ENCODE data around the gene COLEC12. TPM values are rescaled to one million over a fixed set of nuclear protein-coding genes. Genes with fewer than 3 reads are reported as not detected.

The COLEC12 gene
- total RNA-seq, 1 donor from 2014 or later = 11.6 TPM

DNA sequence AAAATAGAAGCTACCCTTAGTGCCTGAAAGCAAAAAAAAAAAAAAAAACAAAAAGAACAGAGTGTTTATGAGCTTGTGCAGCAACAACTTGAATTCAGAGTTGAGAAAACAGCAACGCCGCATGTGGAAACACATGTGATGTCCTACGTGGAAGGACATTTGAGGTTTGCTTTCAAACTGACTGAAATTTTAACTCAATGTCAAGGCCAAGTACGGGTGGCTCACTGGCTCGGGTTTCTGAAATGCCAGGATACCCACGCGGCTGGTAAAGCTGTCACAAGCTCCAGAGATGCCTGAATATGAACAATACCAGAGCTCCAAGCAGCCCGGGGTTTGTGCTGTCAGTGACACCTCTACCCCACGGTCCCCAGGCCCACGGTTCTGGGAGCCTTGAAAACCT lies 160.5 kb downstream of the COLEC12 start:
- Mint-ChIP-seq H3K4me1 (ENCODE audit: low read depth, unreplicated experiment) (peaks cover 4% of the 10 kb centered on the region), H3K27me3 (ENCODE audit: low read depth, unreplicated experiment) (peaks cover 20% of the 10 kb centered on the region), H3K27ac (ENCODE audit: unreplicated experiment) (no peak overlapping the region), H3K9me3 (ENCODE audit: unreplicated experiment) (peaks cover 9% of the 10 kb centered on the region), H3K4me3 (ENCODE audit: unreplicated experiment) (no peak overlapping the region), H3K36me3 (ENCODE audit: low read depth, unreplicated experiment) (peaks cover 3% of the 10 kb centered on the region)
- H4K20me1 ChIP-seq (ENCODE audit: insufficient read depth, low read length) = no peaks in the 10 kb centered on the region
- H3K79me2 ChIP-seq (ENCODE audit: insufficient read depth, low read length) = no peaks in the 10 kb centered on the region
- no peaks in the 10 kb centered on the region for H3K9me3 ChIP-seq (ENCODE audit: insufficient read depth, low read depth, low read length)
- DNase-seq (ENCODE audit: low read depth) = no peak
- no peaks in the 10 kb centered on the region for H3K36me3 ChIP-seq (ENCODE audit: insufficient read depth, low read length)
- H2AFZ ChIP-seq (ENCODE audit: low read depth, low read length) = no peak overlapping the region
- H3K27me3 ChIP-seq (ENCODE audit: insufficient read depth, low read length) = no peaks in the 10 kb centered on the region
- no peak overlapping the region for H3K9ac ChIP-seq (ENCODE audit: low read length)
- TF ChIP-seq CTCF (IDR thresholded peaks at IDR 0.05; ENCODE audit: insufficient read depth, low read depth, low read length) (no peak), EZH2 (IDR thresholded peaks at IDR 0.05; ENCODE audit: insufficient read depth, low read length) (no peak)
- FAIRE-seq = no peak
- H3K27ac ChIP-seq (ENCODE audit: low read depth, low read length) = no peak overlapping the region
- H3K4me1 ChIP-seq (ENCODE audit: insufficient read depth, low read length) = no peaks in the 10 kb centered on the region
- no peak overlapping the region for H3K4me3 ChIP-seq (ENCODE audit: insufficient read depth, low read depth, low read length)
- no peak overlapping the region for H3K4me2 ChIP-seq (ENCODE audit: low read length)

DNA sequence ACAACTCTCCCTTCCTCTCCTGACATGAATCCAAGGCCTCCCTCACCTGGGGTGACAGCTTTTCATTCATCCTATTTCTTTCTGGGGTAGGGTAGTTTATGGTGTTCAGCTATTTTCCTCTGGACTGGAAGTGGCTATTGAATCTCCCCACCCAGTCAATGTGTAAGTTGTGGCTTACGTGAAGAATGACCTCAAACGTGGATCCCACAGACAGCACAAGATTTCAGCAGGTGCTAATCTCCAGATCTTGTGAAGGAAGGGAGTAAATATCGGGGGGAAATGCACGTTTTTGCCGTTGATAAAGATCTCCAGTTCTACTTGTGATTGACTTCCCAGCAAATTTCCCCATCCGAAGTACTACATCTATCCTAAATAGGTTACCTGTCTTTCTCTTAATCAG lies 161.3 kb downstream of the COLEC12 start:
- Histone ChIP-seq H3K79me2 (ENCODE audit: insufficient read depth, low read length) (no peaks in the 10 kb centered on the region), H2AFZ (ENCODE audit: low read depth, low read length) (no peak overlapping the region), H3K9me3 (ENCODE audit: insufficient read depth, low read depth, low read length) (no peaks in the 10 kb centered on the region), H3K27ac (ENCODE audit: low read depth, low read length) (no peak overlapping the region), H3K36me3 (ENCODE audit: insufficient read depth, low read length) (no peaks in the 10 kb centered on the region), H3K9ac (ENCODE audit: low read length) (no peak overlapping the region), H4K20me1 (ENCODE audit: insufficient read depth, low read length) (no peaks in the 10 kb centered on the region), H3K4me2 (ENCODE audit: low read length) (no peak overlapping the region), H3K27me3 (ENCODE audit: insufficient read depth, low read length) (no peaks in the 10 kb centered on the region), H3K4me1 (ENCODE audit: insufficient read depth, low read length) (no peaks in the 10 kb centered on the region), H3K4me3 (ENCODE audit: insufficient read depth, low read depth, low read length) (no peak overlapping the region)
- TF ChIP-seq CTCF (IDR thresholded peaks at IDR 0.05; ENCODE audit: insufficient read depth, low read depth, low read length) (no peak), EZH2 (IDR thresholded peaks at IDR 0.05; ENCODE audit: insufficient read depth, low read length) (no peak)
- Mint-ChIP-seq H3K27me3 (ENCODE audit: low read depth, unreplicated experiment) (peaks cover 16% of the 10 kb centered on the region), H3K4me1 (ENCODE audit: low read depth, unreplicated experiment) (peaks cover 4% of the 10 kb centered on the region), H3K27ac (ENCODE audit: unreplicated experiment) (no peak overlapping the region), H3K36me3 (ENCODE audit: low read depth, unreplicated experiment) (peaks cover 3% of the 10 kb centered on the region), H3K4me3 (ENCODE audit: unreplicated experiment) (no peak overlapping the region), H3K9me3 (ENCODE audit: unreplicated experiment) (peaks cover 7% of the 10 kb centered on the region)
- DNase-seq (ENCODE audit: low read depth) (no peak), FAIRE-seq (no peak)

DNA sequence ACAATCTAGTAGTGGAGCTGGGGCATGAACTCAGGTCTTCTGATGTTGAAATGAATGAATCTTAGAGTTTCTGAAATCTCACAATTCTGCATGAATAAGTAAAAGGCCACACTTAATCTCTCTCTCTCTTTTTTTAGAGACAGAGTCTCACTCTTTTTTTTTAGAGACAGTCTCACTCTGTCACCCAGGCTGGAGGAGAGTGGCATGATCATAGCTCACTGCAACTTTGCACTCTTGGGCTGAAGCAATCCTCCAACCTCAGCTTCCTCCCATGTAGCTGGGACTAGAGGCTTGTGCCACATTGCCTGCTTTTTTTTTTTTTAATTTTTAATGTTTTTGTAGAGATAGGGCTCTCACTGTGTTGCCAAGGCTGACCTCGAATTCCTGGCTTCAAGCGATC lies 163.8 kb downstream of the COLEC12 start:
- no peaks in the 10 kb centered on the region for H3K27me3 ChIP-seq (ENCODE audit: insufficient read depth, low read length)
- Mint-ChIP-seq H3K36me3 (ENCODE audit: low read depth, unreplicated experiment) (peaks cover 5% of the 10 kb centered on the region), H3K4me3 (ENCODE audit: unreplicated experiment) (no peak overlapping the region), H3K9me3 (ENCODE audit: unreplicated experiment) (peaks cover 4% of the 10 kb centered on the region), H3K4me1 (ENCODE audit: low read depth, unreplicated experiment) (peaks cover 17% of the 10 kb centered on the region), H3K27ac (ENCODE audit: unreplicated experiment) (no peak overlapping the region), H3K27me3 (ENCODE audit: low read depth, unreplicated experiment) (peaks cover 8% of the 10 kb centered on the region)
- no peaks in the 10 kb centered on the region for H3K79me2 ChIP-seq (ENCODE audit: insufficient read depth, low read length)
- FAIRE-seq = no peak
- DNase-seq (ENCODE audit: low read depth) = no peak
- no peaks in the 10 kb centered on the region for H3K9me3 ChIP-seq (ENCODE audit: insufficient read depth, low read depth, low read length)
- H3K9ac ChIP-seq (ENCODE audit: low read length) = no peak overlapping the region
- TF ChIP-seq EZH2 (IDR thresholded peaks at IDR 0.05; ENCODE audit: insufficient read depth, low read length) = no peak
- TF ChIP-seq CTCF (IDR thresholded peaks at IDR 0.05; ENCODE audit: insufficient read depth, low read depth, low read length) = no peak
- H3K4me2 ChIP-seq (ENCODE audit: low read length) = no peak overlapping the region
- H4K20me1 ChIP-seq (ENCODE audit: insufficient read depth, low read length) = no peaks in the 10 kb centered on the region
- H2AFZ ChIP-seq (ENCODE audit: low read depth, low read length) = no peak overlapping the region
- H3K27ac ChIP-seq (ENCODE audit: low read depth, low read length) = no peak overlapping the region
- H3K36me3 ChIP-seq (ENCODE audit: insufficient read depth, low read length) = no peaks in the 10 kb centered on the region
- no peaks in the 10 kb centered on the region for H3K4me1 ChIP-seq (ENCODE audit: insufficient read depth, low read length)
- H3K4me3 ChIP-seq (ENCODE audit: insufficient read depth, low read depth, low read length) = no peak overlapping the region
